ENCODE data around the gene TMPRSS11A. TPM values are rescaled to one million over a fixed set of nuclear protein-coding genes. Genes with fewer than 3 reads are reported as not detected.

The TMPRSS11A gene
- total RNA-seq, 1 donor from 2014 or later = not detected

- FAIRE-seq (no peak), DNase-seq (ENCODE audit: low read depth) (no peak)
- no peaks in the 10 kb centered on the region for H3K36me3 ChIP-seq (ENCODE audit: control insufficient read depth, insufficient read depth, low read length)
- no peak for TF ChIP-seq CTCF (IDR thresholded peaks at IDR 0.05; ENCODE audit: insufficient read depth, low read length, severe bottlenecking)
- no peaks in the 10 kb centered on the region for H3K27me3 ChIP-seq (ENCODE audit: control insufficient read depth, insufficient read depth, low read length)
- H3K4me3 ChIP-seq (ENCODE audit: low read depth, low read length) = no peak overlapping the region
Observed at GRCh38 chr4:67880866-67881610, 82.3 kb downstream of the TMPRSS11A start.

GRCh38 chr4:67879486-67879885, 83.8 kb downstream of the TMPRSS11A start:
- no peaks in the 10 kb centered on the region for H3K27me3 ChIP-seq (ENCODE audit: control insufficient read depth, insufficient read depth, low read length)
- TF ChIP-seq CTCF (IDR thresholded peaks at IDR 0.05; ENCODE audit: insufficient read depth, low read length, severe bottlenecking) = no peak
- no peaks in the 10 kb centered on the region for H3K36me3 ChIP-seq (ENCODE audit: control insufficient read depth, insufficient read depth, low read length)
- FAIRE-seq = no peak
- no peak overlapping the region for H3K4me3 ChIP-seq (ENCODE audit: low read depth, low read length)
- no peak for DNase-seq (ENCODE audit: low read depth)

GRCh38 chr4:67877086-67877485, 86.2 kb downstream of the TMPRSS11A start:
- FAIRE-seq (no peak), DNase-seq (ENCODE audit: low read depth) (no peak)
- H3K27me3 ChIP-seq (ENCODE audit: control insufficient read depth, insufficient read depth, low read length) = no peaks in the 10 kb centered on the region
- TF ChIP-seq CTCF (IDR thresholded peaks at IDR 0.05; ENCODE audit: insufficient read depth, low read length, severe bottlenecking) = no peak
- no peaks in the 10 kb centered on the region for H3K36me3 ChIP-seq (ENCODE audit: control insufficient read depth, insufficient read depth, low read length)
- H3K4me3 ChIP-seq (ENCODE audit: low read depth, low read length) = no peak overlapping the region

GRCh38 chr4:67874986-67875385, 88.3 kb downstream of the TMPRSS11A start:
- Histone ChIP-seq H3K4me3 (ENCODE audit: low read depth, low read length) (no peak overlapping the region), H3K27me3 (ENCODE audit: control insufficient read depth, insufficient read depth, low read length) (no peaks in the 10 kb centered on the region), H3K36me3 (ENCODE audit: control insufficient read depth, insufficient read depth, low read length) (no peaks in the 10 kb centered on the region)
- DNase-seq (ENCODE audit: low read depth) (no peak), FAIRE-seq (no peak)
- TF ChIP-seq CTCF (IDR thresholded peaks at IDR 0.05; ENCODE audit: insufficient read depth, low read length, severe bottlenecking) = no peak

- FAIRE-seq (no peak), DNase-seq (ENCODE audit: low read depth) (peak; percentile 71)
- Histone ChIP-seq H3K36me3 (ENCODE audit: control insufficient read depth, insufficient read depth, low read length) (no peaks in the 10 kb centered on the region), H3K4me3 (ENCODE audit: low read depth, low read length) (no peak overlapping the region), H3K27me3 (ENCODE audit: control insufficient read depth, insufficient read depth, low read length) (no peaks in the 10 kb centered on the region)
- TF ChIP-seq CTCF (IDR thresholded peaks at IDR 0.05; ENCODE audit: insufficient read depth, low read length, severe bottlenecking) = no peak
Observed at GRCh38 chr4:67873116-67873515, 90.2 kb downstream of the TMPRSS11A start.

- DNase-seq (ENCODE audit: low read depth) (peak; percentile 78), FAIRE-seq (no peak)
- no peaks in the 10 kb centered on the region for H3K27me3 ChIP-seq (ENCODE audit: control insufficient read depth, insufficient read depth, low read length)
- H3K36me3 ChIP-seq (ENCODE audit: control insufficient read depth, insufficient read depth, low read length) = no peaks in the 10 kb centered on the region
- peak; percentile 57 for TF ChIP-seq CTCF (IDR thresholded peaks at IDR 0.05; ENCODE audit: insufficient read depth, low read length, severe bottlenecking)
- H3K4me3 ChIP-seq (ENCODE audit: low read depth, low read length) = no peak overlapping the region
Observed at GRCh38 chr4:67871867-67872266, 91.4 kb downstream of the TMPRSS11A start.

Data from bronchial epithelial cell (primary cell).